Esophagus muscularis mucosa (tissue), 4 donors: ENCODE results near the gene CFI.

Experiments used
- EP300 ChIP-seq: sonication (generic); formaldehyde crosslinking; IDR thresholded peaks from one replicate; pipeline ENCODE4 v1.6.1; 2017; ENCODE audit warnings: antibody characterized with exemption
- POLR2A ChIP-seq: fragments of 450-650 bp; IDR thresholded peaks from one replicate; pipeline ENCODE4 v1.6.1; 2017; ENCODE audit warnings: antibody characterized with exemption, moderate library complexity, mild to moderate bottlenecking, low read depth
- TF ChIP-seq, protein P1 (sequence below), 3 experiments: fragments of 200-600 bp in 2 of 3; fragments of 450-650 bp in 1 of 3; sonication (generic) in 2 of 3; IDR thresholded peaks; one replicate each; pipeline ENCODE4 v1.5.1; 2017 to 2019; ENCODE audit warnings: antibody characterized with exemption in 3 of 3, mild to moderate bottlenecking in 2 of 3, moderate library complexity in 1 of 3

- TF ChIP-seq, protein P1, sequence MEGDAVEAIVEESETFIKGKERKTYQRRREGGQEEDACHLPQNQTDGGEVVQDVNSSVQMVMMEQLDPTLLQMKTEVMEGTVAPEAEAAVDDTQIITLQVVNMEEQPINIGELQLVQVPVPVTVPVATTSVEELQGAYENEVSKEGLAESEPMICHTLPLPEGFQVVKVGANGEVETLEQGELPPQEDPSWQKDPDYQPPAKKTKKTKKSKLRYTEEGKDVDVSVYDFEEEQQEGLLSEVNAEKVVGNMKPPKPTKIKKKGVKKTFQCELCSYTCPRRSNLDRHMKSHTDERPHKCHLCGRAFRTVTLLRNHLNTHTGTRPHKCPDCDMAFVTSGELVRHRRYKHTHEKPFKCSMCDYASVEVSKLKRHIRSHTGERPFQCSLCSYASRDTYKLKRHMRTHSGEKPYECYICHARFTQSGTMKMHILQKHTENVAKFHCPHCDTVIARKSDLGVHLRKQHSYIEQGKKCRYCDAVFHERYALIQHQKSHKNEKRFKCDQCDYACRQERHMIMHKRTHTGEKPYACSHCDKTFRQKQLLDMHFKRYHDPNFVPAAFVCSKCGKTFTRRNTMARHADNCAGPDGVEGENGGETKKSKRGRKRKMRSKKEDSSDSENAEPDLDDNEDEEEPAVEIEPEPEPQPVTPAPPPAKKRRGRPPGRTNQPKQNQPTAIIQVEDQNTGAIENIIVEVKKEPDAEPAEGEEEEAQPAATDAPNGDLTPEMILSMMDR (IDR thresholded peaks at IDR 0.05), result no peak
- TF ChIP-seq POLR2A (no peak), EP300 (no peak)
Measured at GRCh38 chr4:109848501-109848900, 46.7 kb upstream of the CFI start.
